Sigmoid colon (tissue), 4 donors: ENCODE results near the gene DENND1C.

ENCODE experiments used
- EP300 ChIP-seq, 4 donors: sonication (generic); formaldehyde crosslinking; IDR thresholded peaks; one replicate each; pipeline ENCODE4 v1.6.1; 2017; ENCODE audit warnings: antibody characterized with exemption in 4 of 4
- POLR2AphosphoS5 ChIP-seq, 4 donors: sonication (generic); formaldehyde crosslinking; IDR thresholded peaks; one replicate each; pipeline ENCODE4 v1.6.1; 2017; ENCODE audit warnings: antibody characterized with exemption in 4 of 4

DNA sequence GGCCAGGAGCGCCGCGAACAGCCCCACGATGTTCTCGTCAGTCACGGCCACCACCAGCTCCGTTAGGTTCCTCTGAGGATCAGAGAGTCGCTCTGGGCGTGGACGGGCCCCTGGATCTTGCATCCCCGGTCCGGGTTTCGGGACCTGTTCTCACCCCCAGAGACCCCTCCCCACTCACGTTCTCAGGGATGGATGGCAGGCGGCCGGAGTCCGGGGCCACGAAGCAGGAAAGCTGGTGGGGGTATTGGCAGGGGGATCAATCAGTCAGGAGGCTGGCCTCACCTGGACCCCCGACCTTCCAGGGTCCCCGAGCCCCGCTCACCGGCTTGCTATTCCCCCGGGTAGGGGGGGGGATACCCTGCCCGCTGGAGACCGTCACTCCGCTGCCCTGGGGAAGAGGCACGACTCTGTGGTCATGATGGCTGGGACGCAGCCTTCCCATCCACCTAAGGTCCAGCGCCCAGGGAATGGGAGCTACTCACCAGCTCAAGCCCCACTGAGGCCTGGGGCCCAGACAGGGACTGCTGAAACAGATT lies 4.6 kb downstream of the DENND1C start:
- TF ChIP-seq EP300 (IDR thresholded peaks at IDR 0.05) (no peak), POLR2AphosphoS5 (IDR thresholded peaks at IDR 0.05) (no peak)
